Kidney (tissue), 14 donors: ENCODE data around the gene SOCS7. TPM values are rescaled to one million over a fixed set of nuclear protein-coding genes. Genes with fewer than 3 reads are reported as not detected.

Experiments used
- DNase-seq, 5 donors: peaks; one replicate each; pipeline ENCODE4 v3.0.0-alpha.2; 2013 to 2020
- FAIRE-seq: peaks from 2 replicates; lab custom pipeline; 2012; peaks lifted over from hg19 to GRCh38; lab: Jason Lieb, UNC
- H3K27ac ChIP-seq, 2 donors: one replicate each; pipeline ENCODE4 v1.7.0; 2013; ENCODE audit warnings: low read depth in 2 of 2, low read length in 2 of 2, inconsistent platforms in 1 of 2
- H3K27me3 ChIP-seq: one replicate; pipeline ENCODE4 v1.7.1; 2013; ENCODE audit warnings: low read length, inconsistent platforms; ENCODE audit not compliant: control insufficient read depth, insufficient read depth
- H3K36me3 ChIP-seq, 3 donors: one replicate each; pipeline versions ENCODE4 v1.7.0 to v1.7.1; 2013; ENCODE audit warnings: low read length in 3 of 3, control low read depth in 1 of 3, inconsistent platforms in 1 of 3; ENCODE audit not compliant: insufficient read depth in 3 of 3, control insufficient read depth in 2 of 3
- H3K4me1 ChIP-seq, 3 donors: one replicate each; pipeline versions ENCODE4 v1.7.0 to v1.7.1; 2013; ENCODE audit warnings: low read length in 3 of 3, inconsistent platforms in 1 of 3, low read depth in 1 of 3; ENCODE audit not compliant: control insufficient read depth in 2 of 3, insufficient read depth in 2 of 3
- H3K4me3 ChIP-seq, 3 donors: one replicate each; pipeline versions ENCODE4 v1.7.0 to v1.8.1; 2013; ENCODE audit warnings: low read length in 3 of 3, control low read depth in 1 of 3, inconsistent platforms in 1 of 3
- H3K9ac ChIP-seq, 3 donors: one replicate each; pipeline versions ENCODE4 v1.7.0 to v1.7.1; 2013; ENCODE audit warnings: low read length in 3 of 3, control low read depth in 1 of 3, inconsistent platforms in 1 of 3
- H3K9me3 ChIP-seq, 3 donors: one replicate each; pipeline versions ENCODE4 v1.7.0 to v1.7.1; 2013; ENCODE audit warnings: low read length in 3 of 3, control low read depth in 1 of 3, inconsistent platforms in 1 of 3; ENCODE audit not compliant: control insufficient read depth in 2 of 3, insufficient read depth in 1 of 3
- CTCF ChIP-seq: IDR thresholded peaks from 3 replicates; pipeline ENCODE4 v1.5.1; 2012; ENCODE audit warnings: mild to moderate bottlenecking, moderate library complexity, borderline replicate concordance; ENCODE audit not compliant: insufficient read depth; ENCODE audit errors: extremely low read depth
- intact Hi-C: fragments of 100-400 bp; cut with DNase I; formaldehyde crosslinking; loops from one replicate; pipeline ENCODE4 v1.11.1; 2022
- polyA plus RNA-seq: library from polyadenylated mRNA; stranded (reverse); fragments of 350-450 nt; fragmentation: Illumina TruSeq; extraction: RNeasy Lipid Tissue Mini Kit (QIAGEN cat#74804); gene quantifications from one replicate; pipeline ENCODE4 v1.2.3, GENCODE V29; 2014; ENCODE audit warnings: low read depth, low replicate concordance; ENCODE audit not compliant: insufficient read depth
- total RNA-seq: library from RNA; stranded (reverse); fragmentation: NEBNext Ultra II Directional; extraction: Animal tissue kit (Norgen Biotek cat#: 25700); gene quantifications from one replicate; pipeline ENCODE4 v1.2.1, GENCODE V29; 2021
- donor health status: control.
- donor health status: control.
- donor health status: control.
- donor health status: control.
- donor health status: control.
- donor health status: DM: yes; HTN: yes; CAD: no.
- donor health status: Normal renal cell carcinoma (clear cell type).

The SOCS7 gene
- total and polyA plus RNA-seq, 2 donors from 2014 or later, result 2.7 to 18.7 TPM

GRCh38 chr17:38403491-38403890 is 51.8 kb downstream of the SOCS7 start:
- intact Hi-C loops, result no loop called here
- FAIRE-seq, result no peak
- no peaks in the 10 kb centered on the region for H3K4me1 ChIP-seq
- H3K27ac ChIP-seq, result no peak overlapping the region
- no peaks in the 10 kb centered on the region for H3K27me3 ChIP-seq
- H3K4me3 ChIP-seq, result no peak overlapping the region
- no peak overlapping the region for H3K9ac ChIP-seq
- H3K9me3 ChIP-seq, result no peaks in the 10 kb centered on the region
- H3K36me3 ChIP-seq, result peaks cover 2 to 29% (median 13%) of the 10 kb centered on the region in 3 donors
- peak in 3 of 5 donors; percentile 29 to 74 (median 36) for DNase-seq
- no peak for TF ChIP-seq CTCF

GRCh38 chr17:38404174-38404943 is 52.7 kb downstream of the SOCS7 start:
- FAIRE-seq (no peak), DNase-seq (peak in 1 of 5 donors; percentile 26)
- no peaks in the 10 kb centered on the region for H3K27me3 ChIP-seq
- no peaks in the 10 kb centered on the region for H3K4me1 ChIP-seq
- H3K9me3 ChIP-seq, result no peaks in the 10 kb centered on the region
- TF ChIP-seq CTCF, result no peak
- no peak overlapping the region for H3K9ac ChIP-seq
- intact Hi-C loops, result no loop called here
- no peak overlapping the region for H3K4me3 ChIP-seq
- H3K36me3 ChIP-seq, result peaks cover 2 to 26% (median 13%) of the 10 kb centered on the region in 3 donors
- no peak overlapping the region for H3K27ac ChIP-seq

- intact Hi-C loops, result no loop called here
- H3K27ac ChIP-seq, result no peak overlapping the region
- H3K36me3 ChIP-seq, result peaks cover 0 to 13% (median 5%) of the 10 kb centered on the region in 3 donors
- H3K4me3 ChIP-seq, result no peak overlapping the region
- no peak for TF ChIP-seq CTCF
- no peaks in the 10 kb centered on the region for H3K27me3 ChIP-seq
- no peaks in the 10 kb centered on the region for H3K9me3 ChIP-seq
- DNase-seq, result no peak
- FAIRE-seq, result no peak
- no peaks in the 10 kb centered on the region for H3K4me1 ChIP-seq
- no peak overlapping the region for H3K9ac ChIP-seq
Measured at GRCh38 chr17:38405654-38406053, 54.0 kb downstream of the SOCS7 start.
